GM21576 (cell line): ENCODE results near the gene CHRNA5.

ENCODE experiments used
- ATAC-seq: cut with Tn5 transposase; IDR thresholded peaks from one replicate; pipeline ENCODE4 v1.9.1; 2021; ENCODE audit warnings: mild to moderate bottlenecking, moderate library complexity; ENCODE audit not compliant: unreplicated experiment

Gene CHRNA5

DNA sequence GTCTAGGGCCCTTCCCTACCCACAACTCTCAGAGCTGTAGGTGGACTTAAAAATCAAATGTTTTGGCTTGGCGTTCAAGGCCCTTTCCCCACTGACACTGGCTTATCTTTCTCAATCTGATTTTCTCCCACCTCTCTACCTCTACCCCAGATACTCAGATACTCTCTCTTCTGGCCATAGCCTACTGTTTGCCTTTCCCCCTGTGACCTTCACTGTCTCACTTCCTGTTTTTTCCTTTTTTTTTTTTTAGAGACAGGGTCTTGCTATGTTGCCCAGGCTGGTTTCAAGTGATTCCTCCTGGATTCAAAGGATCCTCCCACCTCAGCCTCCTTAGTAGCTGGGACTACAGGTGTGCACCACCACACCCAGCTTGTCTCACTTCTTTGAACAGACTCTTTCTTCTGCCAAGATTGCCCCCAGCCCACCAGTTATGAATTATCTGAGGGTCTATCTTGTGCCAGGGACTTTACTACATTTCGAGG, 71.1 kb downstream of the CHRNA5 start:
- ATAC-seq = no peak

GRCh38 chr15:78637776-78638435, 72.6 kb downstream of the CHRNA5 start:
- no peak for ATAC-seq

- no peak for ATAC-seq
These were observed 73.5 kb downstream of the CHRNA5 start for GRCh38 chr15:78638658-78639314.

GRCh38 chr15:78640527-78641101, 75.3 kb downstream of the CHRNA5 start:
- ATAC-seq = no peak

DNA sequence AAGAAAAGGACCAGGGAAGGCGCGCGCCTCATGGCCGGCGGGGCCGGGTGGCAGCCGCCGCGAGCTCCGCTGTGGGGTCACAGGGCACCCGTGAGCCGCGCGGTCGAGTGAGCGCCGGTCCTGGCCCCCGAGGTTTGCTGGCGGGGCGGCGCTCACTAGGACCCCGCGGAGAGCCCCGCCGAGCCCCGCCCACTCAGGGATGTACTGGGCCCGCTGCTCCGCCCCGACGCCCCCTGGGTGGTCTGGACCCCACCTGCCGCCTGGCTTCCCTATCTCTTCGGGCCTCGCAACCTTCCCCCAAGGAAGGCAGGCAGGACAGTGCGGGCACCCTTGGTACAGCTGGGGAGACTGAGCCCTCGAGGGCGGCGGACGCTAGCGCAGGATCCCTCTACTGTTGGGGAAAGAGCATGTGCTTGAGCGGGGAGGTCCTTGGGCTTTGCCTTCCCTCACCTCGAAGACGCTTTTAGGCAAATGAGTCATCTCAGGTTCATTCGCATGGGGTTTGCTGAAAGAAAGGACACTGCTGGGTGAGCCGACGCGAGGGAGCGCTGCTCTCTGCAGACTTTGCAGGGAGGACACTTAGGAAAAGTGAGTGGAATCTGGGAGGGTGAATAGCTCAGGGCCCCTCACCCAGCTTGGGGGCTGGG, 75.9 kb downstream of the CHRNA5 start, which contains the start of gene CHRNB4:
CHRNB4 (minus strand) TSS at position 109 of the 647 bp plus-strand sequence; CDS start at position 32, 77 bp downstream.
- ATAC-seq = no peak

- no peak for ATAC-seq
These were observed 76.5 kb downstream of the CHRNA5 start for GRCh38 chr15:78641749-78642275.

GRCh38 chr15:78642331-78642730, 77.0 kb downstream of the CHRNA5 start:
- ATAC-seq = no peak
